ENCODE data around the gene ATG10.
"Not testable (repeated sequence)": the region's sequence is repeated elsewhere in the genome, so short reads cannot be mapped to it uniquely, and the experiment has no call there.

Gene ATG10

GRCh38 chr5:81971712-81972491, at the start of gene ATG10:
Gene ATG10 (plus strand): TSS chr5:81972023. CDS start chr5:81987571, 15,548 bp downstream.
- DNase-seq: peak; percentile 91

GRCh38 chr5:81922854-81923279, 49.0 kb upstream of the ATG10 start:
- DNase-seq: no peak

- no peak for DNase-seq
Measured at GRCh38 chr5:81924442-81924841, 47.4 kb upstream of the ATG10 start.

- no peak for DNase-seq
Measured at GRCh38 chr5:81925009-81925408, 46.8 kb upstream of the ATG10 start.

GRCh38 chr5:81925981-81926380, 45.8 kb upstream of the ATG10 start:
- no peak for DNase-seq

- DNase-seq: no peak
Measured at GRCh38 chr5:81936066-81936465, 35.8 kb upstream of the ATG10 start.

- no peak for DNase-seq
Measured at GRCh38 chr5:81936750-81937149, 35.1 kb upstream of the ATG10 start.

- DNase-seq: no peak
Measured at GRCh38 chr5:81942746-81943145, 29.1 kb upstream of the ATG10 start.

GRCh38 chr5:81948349-81948748, 23.5 kb upstream of the ATG10 start:
- no peak for DNase-seq

- DNase-seq: no peak
Measured at GRCh38 chr5:81949462-81949861, 22.4 kb upstream of the ATG10 start.

- DNase-seq: no peak
Measured at GRCh38 chr5:81950996-81951395, 20.8 kb upstream of the ATG10 start.

GRCh38 chr5:81954796-81955195, 17.0 kb upstream of the ATG10 start:
- DNase-seq: not testable (repeated sequence)

- DNase-seq: not testable (repeated sequence)
Measured at GRCh38 chr5:81958129-81958528, 13.7 kb upstream of the ATG10 start.

GRCh38 chr5:81961651-81962440, 10.0 kb upstream of the ATG10 start:
- DNase-seq: no peak

- no peak for DNase-seq
Measured at GRCh38 chr5:81963544-81963943, 8.3 kb upstream of the ATG10 start.

- DNase-seq: no peak
Measured at GRCh38 chr5:81965524-81965923, 6.3 kb upstream of the ATG10 start.

GRCh38 chr5:81969226-81969625, 2.6 kb upstream of the ATG10 start:
- DNase-seq: no peak

GRCh38 chr5:81969912-81970311, 1.9 kb upstream of the ATG10 start:
- no peak for DNase-seq

GRCh38 chr5:81971111-81971711, 612 bp upstream of the ATG10 start:
- DNase-seq: peak; percentile 16

GRCh38 chr5:81972492-81972783, 615 bp downstream of the ATG10 start:
- DNase-seq: no peak

- no peak for DNase-seq
Measured at GRCh38 chr5:81980160-81980559, 8.3 kb downstream of the ATG10 start.

- DNase-seq: no peak
Measured at GRCh38 chr5:81980598-81981260, 8.9 kb downstream of the ATG10 start.

- DNase-seq: not testable (repeated sequence)
Measured at GRCh38 chr5:81982172-81982685, 10.4 kb downstream of the ATG10 start.

Data from CD4-positive, alpha-beta T cell treated with Interleukin-6 for 4 hours (primary cell).